Activated gamma-delta T cell treated with Interleukin-2 at 50 U/mL for 16 hours (primary cell): ENCODE data around the gene VAV3.
"Not testable (repeated sequence)": the region's sequence is repeated elsewhere in the genome, so short reads cannot be mapped to it uniquely, and the experiment has no call there.

ENCODE experiments used
- DNase-seq: peaks from one replicate; pipeline ENCODE4 v3.0.0-alpha.2; 2020

Gene VAV3

GRCh38 chr1:107710005-107710404 lies 255.0 kb downstream of the VAV3 start:
- no peak for DNase-seq

- no peak for DNase-seq
Observed at GRCh38 chr1:107707111-107707510, 257.9 kb downstream of the VAV3 start.

GRCh38 chr1:107706182-107706581 lies 258.8 kb downstream of the VAV3 start:
- DNase-seq: no peak

GRCh38 chr1:107704911-107705310 lies 260.1 kb downstream of the VAV3 start:
- DNase-seq: no peak

- no peak for DNase-seq
Observed at GRCh38 chr1:107702946-107703571, 261.9 kb downstream of the VAV3 start.

- DNase-seq: not testable (repeated sequence)
Observed at GRCh38 chr1:107700651-107701050, 264.3 kb downstream of the VAV3 start.

- no peak for DNase-seq
Observed at GRCh38 chr1:107698161-107698560, 266.8 kb downstream of the VAV3 start.

GRCh38 chr1:107695341-107695740 lies 269.6 kb downstream of the VAV3 start:
- DNase-seq: no peak

- no peak for DNase-seq
Observed at GRCh38 chr1:107692580-107693345, 272.2 kb downstream of the VAV3 start.

GRCh38 chr1:107691540-107691939 lies 273.4 kb downstream of the VAV3 start:
- no peak for DNase-seq

GRCh38 chr1:107690491-107690890 lies 274.5 kb downstream of the VAV3 start:
- no peak for DNase-seq

- DNase-seq: no peak
Observed at GRCh38 chr1:107689733-107690132, 275.2 kb downstream of the VAV3 start.

GRCh38 chr1:107689159-107689558 lies 275.8 kb downstream of the VAV3 start:
- DNase-seq: no peak

GRCh38 chr1:107687849-107688753 lies 276.9 kb downstream of the VAV3 start:
- DNase-seq: no peak

- DNase-seq: no peak
Observed at GRCh38 chr1:107683683-107684082, 281.3 kb downstream of the VAV3 start.

GRCh38 chr1:107683191-107683657 lies 281.8 kb downstream of the VAV3 start:
- no peak for DNase-seq

GRCh38 chr1:107682467-107682866 lies 282.5 kb downstream of the VAV3 start:
- no peak for DNase-seq

GRCh38 chr1:107681001-107681479 lies 283.9 kb downstream of the VAV3 start:
- DNase-seq: no peak

- no peak for DNase-seq
Observed at GRCh38 chr1:107680579-107680985, 284.4 kb downstream of the VAV3 start.

GRCh38 chr1:107679411-107679953 lies 285.5 kb downstream of the VAV3 start:
- DNase-seq: no peak

GRCh38 chr1:107678993-107679392 lies 286.0 kb downstream of the VAV3 start:
- DNase-seq: no peak

- no peak for DNase-seq
Observed at GRCh38 chr1:107677697-107678096, 287.3 kb downstream of the VAV3 start.

GRCh38 chr1:107674486-107674885 lies 290.5 kb downstream of the VAV3 start:
- DNase-seq: no peak
